ENCODE results near the gene NOC2L.

The NOC2L gene

DNA sequence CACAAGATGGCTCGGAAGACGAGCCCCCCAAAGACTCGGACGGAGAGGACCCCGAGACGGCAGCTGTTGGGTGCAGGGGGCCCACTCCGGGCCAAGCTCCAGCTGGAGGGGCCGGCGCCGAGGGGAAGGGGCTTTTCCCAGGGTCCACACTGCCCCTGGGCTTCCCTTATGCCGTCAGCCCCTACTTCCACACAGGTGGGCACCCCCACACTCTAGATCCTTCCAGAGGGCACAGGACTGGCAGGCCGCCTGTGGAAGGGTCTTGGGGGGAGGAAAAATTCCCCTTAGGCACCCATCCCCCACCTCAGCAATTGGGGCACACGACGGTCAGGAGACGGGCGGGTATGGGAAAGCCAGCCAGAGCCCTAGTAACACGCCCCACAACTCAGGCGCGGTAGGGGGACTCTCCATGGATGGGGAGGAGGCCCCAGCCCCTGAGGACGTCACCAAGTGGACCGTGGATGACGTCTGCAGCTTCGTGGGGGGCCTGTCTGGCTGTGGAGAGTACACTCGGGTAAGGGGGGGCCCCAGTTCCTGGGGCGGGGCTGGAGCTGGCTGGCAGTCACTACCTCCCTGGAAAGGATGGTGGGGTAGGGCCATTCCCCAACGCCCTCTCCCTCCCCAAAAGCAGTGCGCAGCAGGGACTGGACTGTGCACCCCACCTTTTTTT lies 16.1 kb downstream of the NOC2L start:
- DNase-seq (ENCODE audit: low spot score): no peak

DNA sequence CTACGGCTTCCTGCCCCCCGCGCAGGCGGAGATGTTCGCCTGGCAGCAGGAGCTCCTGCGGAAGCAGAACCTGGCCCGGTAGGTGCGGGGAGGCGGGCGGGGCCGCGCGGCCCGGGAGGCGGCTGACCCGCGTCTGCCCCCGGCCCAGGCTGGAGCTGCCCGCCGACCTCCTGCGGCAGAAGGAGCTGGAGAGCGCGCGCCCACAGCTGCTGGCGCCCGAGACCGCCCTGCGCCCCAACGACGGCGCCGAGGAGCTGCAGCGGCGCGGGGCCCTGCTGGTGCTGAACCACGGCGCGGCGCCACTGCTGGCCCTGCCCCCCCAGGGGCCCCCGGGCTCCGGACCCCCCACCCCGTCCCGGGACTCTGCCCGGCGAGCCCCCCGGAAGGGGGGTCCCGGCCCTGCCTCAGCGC lies 16.6 kb downstream of the NOC2L start:
- DNase-seq (ENCODE audit: low spot score): no peak

DNA sequence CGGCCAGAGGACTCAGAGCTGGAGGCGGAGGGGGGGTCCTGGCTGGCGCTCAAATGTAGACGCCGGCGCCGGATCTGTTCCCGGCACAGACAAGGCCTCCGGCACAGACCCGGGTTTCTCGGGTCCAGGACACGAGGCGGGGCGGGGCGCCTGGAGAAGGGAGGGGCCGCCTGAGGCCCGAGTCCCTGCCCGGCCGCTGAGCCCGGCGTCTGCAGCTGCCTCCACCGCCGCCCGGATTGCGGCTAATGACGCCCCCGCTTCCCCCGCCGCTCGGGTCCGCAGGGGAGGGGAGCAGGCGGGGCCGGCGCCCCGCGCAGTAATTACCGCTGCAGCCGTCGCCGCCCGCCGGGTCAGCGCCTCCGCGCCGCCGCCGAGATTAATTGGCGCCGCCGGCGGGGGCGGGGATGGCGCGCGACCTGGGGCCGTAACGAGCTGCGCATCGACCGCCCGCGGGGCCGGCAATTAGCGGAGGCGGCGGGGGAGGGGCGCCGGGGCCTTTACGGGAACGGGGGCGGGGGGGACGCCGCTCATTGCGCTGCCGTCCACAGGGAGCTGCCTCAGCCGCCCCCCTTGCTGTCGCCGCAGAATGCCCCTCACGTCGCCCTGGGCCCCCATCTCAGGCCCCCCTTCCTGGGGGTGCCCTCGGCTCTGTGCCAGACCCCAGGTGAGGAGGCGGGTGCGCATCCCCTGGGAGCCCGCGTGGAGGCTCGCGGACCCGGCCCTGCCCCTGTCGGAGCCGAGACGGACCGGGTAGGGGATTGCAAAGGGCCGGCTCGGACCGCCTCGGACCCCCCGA lies 17.3 kb downstream of the NOC2L start:
- peak; percentile 92 for DNase-seq (ENCODE audit: low spot score)

DNA sequence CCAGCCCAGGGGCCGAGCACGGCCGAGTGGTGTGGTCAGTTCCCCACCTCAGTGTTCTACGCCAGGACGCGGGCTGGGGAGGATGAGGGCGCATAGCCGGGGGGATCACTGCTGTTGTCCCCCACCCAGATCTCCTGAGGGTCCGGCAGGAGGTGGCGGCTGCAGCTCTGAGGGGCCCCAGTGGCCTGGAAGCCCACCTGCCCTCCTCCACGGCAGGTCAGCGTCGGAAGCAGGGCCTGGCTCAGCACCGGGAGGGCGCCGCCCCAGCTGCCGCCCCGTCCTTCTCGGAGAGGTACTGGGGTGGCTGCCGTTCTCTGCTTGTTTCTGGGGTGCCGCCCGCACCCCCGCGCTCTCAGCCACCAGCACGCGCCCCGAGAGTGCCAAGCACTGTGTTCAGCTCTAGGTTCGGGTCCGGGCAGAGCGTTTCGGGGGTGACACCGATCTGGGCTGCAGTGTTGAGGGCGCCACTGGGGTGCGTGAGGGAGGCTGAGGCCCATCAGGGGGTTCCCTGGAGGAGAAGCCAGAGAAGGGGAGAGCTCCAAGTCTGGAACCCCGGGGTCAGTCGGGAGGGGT lies 18.0 kb downstream of the NOC2L start:
- no peak for DNase-seq (ENCODE audit: low spot score)

DNA sequence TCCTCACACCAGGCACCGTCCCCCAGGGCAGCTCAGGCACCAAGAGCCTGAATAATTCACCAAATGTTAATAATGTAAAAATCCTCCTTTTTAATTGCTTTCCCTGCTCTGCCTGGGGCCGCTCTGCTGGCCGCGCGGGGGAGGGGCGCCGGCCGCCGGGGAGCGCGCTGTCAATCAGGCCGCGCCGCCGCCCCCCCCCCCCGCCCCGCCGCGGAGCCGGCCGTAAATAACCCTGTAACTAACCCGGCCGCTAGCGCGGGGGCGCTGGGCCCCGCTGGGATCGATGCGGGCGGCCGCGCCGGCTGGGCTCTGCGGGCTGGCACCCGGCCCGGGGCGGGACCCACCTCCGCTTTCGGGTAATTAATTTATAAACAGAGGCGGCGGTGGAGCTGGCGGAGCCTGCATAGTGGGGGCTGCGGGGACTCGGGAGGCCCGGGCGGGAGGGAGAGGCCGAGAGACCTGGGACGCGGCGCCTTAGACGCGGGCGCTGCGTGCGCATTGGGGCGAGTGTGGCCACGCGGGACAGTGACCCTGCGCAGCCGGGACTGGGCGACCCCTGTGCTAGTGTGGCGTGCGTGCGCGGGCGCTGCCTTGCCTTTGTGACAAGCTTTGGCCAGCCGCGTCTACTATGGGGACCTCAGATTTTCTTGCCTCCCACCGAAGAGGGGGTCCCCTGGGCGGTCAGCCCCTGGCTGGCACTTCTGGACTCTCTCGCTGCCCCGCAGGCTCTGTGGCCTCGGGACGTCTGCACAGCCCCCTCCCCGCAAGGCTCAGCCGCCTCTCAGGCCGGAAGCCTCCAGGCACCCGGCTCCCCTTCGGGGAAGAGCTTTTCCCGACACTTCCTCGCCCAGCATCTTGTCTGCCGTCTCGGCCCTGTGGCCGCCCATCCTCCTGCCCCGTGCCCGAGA lies 18.7 kb downstream of the NOC2L start:
- DNase-seq (ENCODE audit: low spot score): peak; percentile 88

DNA sequence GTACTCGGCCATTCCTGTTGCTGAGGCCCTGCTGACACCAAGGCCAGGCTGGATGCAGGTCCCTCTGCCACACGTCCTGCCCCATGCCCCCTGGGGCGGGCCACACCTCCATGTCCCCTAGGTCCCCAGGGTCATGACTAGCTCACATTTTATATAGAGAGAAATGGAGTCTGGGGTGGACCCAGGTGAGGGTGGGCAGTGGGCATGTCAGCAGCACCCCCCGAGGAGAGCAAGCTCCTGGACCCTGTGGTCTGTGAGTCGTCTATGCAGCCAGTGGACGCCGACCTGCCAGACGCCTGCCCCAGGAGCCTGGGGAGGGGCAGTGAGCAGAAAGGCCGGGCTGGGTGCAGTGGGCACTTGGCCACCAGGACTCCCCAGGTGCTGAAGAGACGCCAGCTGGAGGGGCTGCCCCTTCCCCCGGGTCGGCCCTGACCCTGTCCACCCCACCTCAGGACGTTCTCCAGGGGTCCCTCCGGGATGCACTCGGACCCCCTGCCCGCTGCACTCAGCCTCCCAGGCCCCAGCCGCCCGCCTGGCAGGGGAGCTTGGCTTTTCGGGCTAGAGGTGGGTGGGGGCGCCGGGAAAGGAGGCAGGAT lies 19.4 kb downstream of the NOC2L start:
- no peak for DNase-seq (ENCODE audit: low spot score)

DNA sequence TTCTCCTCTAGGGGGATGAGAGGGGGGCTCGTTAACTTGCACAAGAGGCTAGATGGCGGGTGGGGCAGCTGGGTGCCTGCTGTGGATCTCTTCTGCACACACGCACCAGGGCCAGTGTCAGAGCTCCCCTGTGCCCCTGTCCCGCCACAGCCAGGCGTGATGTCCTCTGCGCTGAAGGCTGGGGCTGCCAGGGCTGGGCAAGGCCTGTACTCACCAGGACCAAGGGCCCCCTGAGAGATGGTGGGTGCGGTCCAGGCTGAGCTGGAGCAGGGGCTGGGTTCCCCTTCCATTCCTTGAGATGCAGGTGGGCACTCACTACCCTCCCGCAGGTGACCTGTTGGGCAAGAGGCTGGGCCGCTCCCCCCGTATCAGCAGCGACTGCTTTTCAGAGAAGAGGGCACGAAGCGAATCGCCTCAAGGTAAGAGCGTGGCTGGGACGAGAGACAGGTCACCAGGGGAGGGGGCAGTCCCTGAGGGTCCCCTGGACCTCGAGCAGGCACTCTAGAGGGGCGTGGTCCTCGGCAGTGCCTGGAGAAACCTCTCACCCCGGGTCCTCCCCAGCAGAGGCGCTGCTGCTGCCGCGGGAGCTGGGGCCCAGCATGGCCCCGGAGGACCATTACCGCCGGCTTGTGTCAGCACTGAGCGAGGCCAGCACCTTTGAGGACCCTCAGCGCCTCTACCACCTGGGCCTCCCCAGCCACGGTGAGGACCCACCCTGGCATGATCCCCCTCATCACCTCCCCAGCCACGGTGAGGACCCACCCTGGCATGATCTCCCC lies 20.2 kb downstream of the NOC2L start:
- DNase-seq (ENCODE audit: low spot score): no peak

DNA sequence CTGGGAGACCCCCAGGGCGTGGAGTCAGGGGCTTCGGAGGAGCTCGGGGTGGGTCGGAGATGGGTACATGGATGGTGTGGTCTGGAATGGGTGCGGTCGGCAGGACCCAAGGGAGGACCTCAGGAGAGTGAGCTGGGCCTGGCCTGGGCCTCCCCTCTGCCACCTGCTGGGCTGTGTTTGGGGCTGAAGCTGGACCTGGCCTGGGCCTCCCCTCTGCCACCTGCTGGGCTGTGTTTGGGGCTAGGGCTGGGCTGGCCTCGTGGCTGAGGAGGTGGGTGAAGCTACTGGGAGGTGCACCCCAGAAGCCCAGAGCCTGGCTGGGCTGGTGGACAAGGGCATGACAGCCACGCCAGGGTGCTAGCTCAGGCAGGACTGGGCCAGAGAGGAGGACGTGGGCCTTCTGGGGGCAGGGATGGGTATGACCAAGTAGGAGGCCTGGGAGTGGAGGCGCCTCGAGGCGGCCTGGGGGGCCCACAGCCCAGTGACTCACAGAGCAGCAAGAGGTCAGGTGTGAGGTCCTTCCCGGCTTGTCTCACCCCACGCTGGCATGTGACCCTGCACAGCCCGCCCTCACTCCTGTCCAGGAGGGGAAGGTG lies 20.9 kb downstream of the NOC2L start:
- no peak for DNase-seq (ENCODE audit: low spot score)

DNA sequence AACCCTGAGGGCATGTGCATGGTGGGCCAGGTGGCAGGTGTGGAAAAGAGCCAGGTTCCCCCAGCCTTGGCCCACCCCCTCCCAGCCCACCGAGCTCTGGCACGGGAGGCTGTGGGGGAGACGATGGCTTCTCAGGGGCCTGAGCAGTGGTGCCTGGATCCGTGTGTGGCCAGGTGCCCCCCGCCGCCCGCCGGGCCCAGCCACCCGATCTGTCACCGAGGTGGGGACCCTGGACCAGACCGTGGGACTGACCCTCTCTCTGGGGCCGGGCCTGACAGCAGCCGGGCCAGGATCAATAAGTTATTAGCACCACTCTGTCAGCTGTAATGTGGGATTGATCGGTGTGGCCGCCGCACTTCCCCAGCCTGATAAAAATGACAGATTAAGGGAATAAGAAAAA lies 21.5 kb downstream of the NOC2L start:
- no peak for DNase-seq (ENCODE audit: low spot score)

DNA sequence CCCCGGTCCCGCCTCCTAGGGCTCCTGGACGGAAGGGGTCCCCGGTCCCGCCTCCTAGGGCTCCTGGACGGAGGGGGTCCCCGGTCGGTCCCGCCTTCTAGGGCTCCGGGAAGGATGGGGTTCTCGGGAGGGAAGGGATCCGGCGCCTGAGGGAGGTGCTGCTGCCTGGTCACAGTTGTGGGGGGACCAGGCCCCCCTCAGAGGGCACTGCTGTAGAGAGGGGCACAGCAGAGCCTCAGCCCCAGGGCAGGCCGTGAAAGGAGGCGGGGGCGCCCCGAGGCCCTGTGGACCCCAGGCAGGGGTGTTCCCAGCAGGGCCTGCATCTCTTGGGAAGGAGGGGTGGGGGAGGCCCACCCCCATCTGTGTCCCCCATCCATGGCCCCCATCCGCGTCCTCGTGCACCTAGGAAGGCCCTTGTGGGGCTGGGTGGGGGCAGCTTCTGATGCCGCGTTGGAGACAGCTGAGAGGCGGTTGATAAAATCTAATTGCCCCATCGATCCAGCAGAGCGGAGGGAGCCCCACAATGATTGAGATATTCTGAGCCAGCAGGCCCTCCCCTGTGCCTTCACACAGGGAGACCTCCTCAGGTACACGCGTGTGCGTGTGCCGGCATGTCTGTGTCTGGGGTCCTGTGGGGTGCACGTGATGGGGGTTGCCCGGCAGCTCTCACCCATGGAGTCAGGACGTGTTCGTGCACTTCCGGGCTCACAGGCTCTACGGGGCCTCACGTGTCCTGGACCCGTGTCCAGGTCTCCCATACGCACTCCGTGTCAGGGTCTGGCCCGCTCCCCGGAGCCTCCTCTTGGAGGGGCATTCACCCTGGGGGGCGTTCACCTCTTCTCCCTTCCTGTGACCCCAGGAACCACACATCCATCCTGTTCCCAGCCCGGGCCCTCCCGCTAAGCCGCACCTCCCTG lies 22.4 kb downstream of the NOC2L start:
- DNase-seq (ENCODE audit: low spot score): no peak

DNA sequence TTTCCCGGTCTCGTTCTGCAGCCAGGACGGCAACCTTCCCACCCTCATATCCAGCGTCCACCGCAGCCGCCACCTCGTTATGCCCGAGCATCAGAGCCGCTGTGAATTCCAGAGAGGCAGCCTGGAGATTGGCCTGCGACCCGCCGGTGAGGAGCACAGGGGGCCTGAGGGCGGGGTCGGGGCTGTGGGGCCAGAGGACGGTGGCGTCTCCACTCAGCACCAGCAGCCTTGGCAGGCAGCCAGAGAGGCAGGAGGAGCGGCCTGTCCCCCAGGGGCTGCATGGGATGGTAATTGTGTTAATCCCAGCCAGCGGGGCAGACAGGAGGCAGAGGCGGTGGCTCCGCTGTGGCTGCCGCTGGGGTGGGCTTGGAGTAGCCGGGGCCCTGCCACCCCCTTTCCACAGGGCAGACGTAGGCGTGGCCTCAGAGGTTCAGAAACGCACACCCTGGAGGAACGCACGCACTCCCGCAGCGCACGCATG lies 23.3 kb downstream of the NOC2L start:
- no peak for DNase-seq (ENCODE audit: low spot score)

DNA sequence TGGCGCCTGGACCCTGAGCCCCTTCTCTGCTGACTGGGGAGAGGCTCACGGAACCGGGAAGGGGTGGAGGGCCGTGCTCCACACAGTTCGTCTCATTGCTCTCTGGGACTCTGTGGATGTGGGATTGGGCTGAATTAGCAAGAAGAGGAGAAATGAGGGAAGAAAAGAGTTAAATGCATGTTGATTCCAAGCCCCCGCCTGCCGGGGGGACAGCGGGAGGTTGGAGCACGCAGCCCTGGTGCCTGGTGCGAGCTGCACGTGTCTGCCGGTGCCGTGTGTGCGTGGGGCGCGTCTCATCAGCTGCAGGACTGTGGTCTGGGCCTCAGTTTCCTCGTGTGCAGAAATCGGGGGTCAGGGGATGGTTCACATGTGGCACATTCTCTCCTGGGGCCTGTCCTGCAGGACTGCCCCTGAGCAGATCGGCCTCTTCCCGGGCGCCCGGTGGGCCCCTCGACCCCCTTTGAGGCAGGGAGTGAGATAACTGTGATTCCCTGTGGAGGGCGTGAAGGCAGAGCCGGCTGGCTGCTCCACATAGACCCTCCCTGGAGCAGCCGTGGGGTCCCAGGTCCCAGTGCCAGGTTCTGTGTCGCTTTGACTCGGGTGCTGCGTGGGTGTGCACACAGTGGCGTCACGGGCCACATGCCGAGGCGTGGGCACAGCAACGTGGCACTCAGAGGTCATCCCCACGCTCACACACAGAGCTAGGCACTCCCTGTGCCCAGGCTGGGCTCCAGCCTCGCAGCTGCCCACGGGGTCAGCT lies 23.9 kb downstream of the NOC2L start:
- DNase-seq (ENCODE audit: low spot score): no peak

DNA sequence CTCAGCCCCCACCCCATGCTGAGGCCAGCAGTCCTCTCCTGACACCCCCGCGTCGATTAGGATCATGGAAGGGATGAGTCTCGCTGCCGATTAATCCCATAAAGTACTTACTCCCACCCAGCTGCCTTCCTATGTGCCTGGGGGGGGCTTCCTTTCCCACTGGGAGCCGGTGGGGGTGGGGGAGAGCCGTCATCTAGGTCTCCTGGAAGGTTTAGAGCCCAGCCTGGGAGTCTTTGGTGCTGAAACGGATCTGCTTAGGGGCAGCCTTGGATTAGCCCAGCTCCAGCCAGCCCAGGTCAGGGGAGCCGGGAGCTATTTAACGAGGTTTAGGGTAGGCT lies 25.5 kb downstream of the NOC2L start:
- DNase-seq (ENCODE audit: low spot score): no peak

DNA sequence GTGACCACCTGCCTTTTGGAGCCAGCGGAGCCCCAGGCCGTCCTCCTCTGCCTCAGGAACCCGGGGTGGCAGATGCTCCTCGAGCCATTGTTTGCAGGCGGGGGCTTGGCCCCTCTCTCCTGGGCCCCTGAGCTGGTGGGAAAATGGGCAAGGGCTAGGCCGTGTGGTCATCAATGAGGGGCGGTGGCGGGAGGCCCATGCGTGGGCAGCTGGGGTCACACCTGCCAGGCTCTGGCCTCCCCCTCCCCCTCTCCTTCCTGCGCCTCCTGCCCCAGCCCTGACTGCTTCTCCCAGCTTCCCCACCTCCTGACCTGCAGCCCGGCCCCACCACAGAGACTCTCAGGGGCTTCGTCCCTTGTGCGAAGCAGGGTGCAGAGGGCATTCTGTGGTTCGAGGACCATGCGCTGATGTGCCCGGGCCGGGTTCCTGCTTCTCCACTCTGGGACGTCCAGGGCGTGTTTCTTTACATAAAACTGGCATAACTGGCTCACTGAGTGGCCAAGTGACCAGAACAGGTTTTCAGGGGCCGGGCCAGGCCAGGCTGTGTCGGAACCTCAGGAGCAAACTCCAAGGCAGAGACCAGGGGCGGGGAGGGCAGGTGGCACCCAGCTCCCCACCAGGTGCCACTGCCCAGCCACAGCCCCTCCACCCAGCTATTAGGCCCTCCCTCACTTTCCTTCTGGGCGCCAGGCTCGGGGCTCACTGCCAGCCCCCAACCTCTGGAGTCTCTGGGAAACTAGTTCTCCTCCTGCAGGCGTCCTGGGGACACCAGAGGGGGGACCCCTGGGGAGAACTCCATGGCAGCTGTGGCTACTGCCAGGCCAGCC lies 26.1 kb downstream of the NOC2L start:
- no peak for DNase-seq (ENCODE audit: low spot score)

DNA sequence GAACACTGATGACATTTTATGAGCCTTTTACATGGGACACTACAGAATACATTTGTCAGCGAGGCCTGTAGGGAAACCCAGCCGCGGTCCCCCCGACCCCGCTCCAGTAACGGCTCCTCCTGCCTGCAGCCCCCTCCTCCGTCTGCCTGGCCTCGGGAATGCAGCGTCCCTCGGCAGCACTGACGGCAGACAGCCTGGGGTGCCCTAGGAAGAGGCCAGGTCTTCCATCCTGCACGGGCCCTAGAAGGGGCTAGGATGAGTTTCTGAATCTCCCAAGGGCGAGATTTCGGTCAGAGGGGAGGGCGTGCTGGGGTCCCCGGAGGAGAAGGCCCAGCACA lies 26.9 kb downstream of the NOC2L start:
- DNase-seq (ENCODE audit: low spot score): no peak

DNA sequence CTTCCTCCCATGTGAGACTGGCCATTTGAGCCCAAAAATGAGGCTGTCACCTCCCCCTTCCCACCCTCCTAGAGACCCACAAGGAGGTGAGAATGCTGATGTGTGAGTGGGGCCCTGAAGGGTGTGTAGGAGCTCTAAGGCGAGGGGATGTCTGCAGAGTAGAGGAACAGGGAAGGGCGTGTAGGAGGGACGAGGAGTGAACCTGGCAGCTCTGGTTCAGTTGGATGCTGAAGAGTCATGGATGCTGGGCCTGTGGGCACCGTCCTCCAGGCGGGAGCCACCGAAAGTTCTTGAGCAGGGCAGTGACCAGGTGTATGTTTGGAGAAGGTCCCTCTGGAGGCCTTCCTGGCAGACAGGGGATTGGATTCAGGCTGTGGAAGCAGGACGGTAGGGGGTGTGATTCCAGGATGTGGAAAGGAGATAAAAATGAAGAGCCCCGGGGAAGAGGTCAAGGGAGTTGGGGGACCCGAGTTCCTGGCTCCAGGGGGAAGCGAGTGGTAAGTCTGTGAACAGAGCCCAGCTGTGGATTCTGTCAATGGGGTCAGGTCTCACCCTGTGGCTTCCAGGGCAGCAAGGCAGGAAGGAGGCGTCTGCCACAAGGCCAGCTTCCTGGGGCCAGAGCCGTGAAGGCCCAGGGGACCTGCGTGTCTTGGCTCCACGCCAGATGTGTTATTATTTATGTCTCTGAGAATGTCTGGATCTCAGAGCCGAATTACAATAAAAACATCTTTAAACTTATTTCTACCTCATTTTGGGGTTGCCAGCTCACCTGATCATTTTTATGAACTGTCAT lies 27.5 kb downstream of the NOC2L start:
- no peak for DNase-seq (ENCODE audit: low spot score)

DNA sequence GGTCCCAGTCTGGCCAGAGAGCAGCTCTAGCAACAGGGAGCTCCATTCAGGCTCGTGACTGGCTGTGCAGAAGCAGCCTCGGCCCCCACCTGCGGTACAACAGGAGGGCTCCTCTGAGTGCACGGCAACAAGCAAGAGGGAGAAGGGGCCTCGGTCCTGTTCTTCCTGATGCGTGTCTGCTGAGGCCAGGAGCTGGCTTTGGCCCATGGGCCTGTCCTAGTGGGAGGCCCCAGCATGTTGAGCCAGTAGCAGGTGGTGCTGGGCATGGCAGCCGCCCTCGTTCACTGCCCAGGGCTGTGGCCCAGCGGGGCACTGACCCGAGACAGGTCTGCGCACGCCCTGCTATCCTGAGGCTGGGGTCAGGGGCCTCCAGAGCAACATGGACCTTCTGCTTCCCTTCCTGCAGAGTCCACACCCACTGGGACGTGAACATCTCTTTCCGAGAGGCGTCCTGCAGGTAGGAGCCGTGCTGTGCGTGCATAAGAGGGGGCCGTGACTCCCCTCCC lies 28.4 kb downstream of the NOC2L start:
- DNase-seq (ENCODE audit: low spot score): no peak
